Neuronal stem cell (in vitro differentiated cells): ENCODE results near the gene AUTS2.

Source experiments
- DNase-seq: peaks from one replicate; pipeline ENCODE4 v3.0.0-alpha.2; 2013; ENCODE audit warnings: low spot score
- H2AFZ ChIP-seq: one replicate; pipeline ENCODE4 v1.6.1; 2013; ENCODE audit warnings: mild to moderate bottlenecking, low read length, inconsistent platforms
- H2AK5ac ChIP-seq: 2 replicates; pipeline ENCODE4 v1.6.1; 2013; ENCODE audit warnings: low read depth, mild to moderate bottlenecking, inconsistent platforms, low read length, moderate library complexity, mixed read lengths
- H2BK120ac ChIP-seq: 2 replicates; pipeline ENCODE4 v1.6.1; 2013; ENCODE audit warnings: low read depth, mild to moderate bottlenecking, inconsistent platforms, low read length, moderate library complexity, mixed read lengths
- H2BK12ac ChIP-seq: one replicate; pipeline ENCODE4 v1.6.1; 2013; ENCODE audit warnings: low read length, inconsistent platforms
- H2BK15ac ChIP-seq: 2 replicates; pipeline ENCODE4 v1.6.1; 2013; ENCODE audit warnings: mild to moderate bottlenecking, low read length, inconsistent platforms, mixed read lengths
- H2BK5ac ChIP-seq: one replicate; pipeline ENCODE4 v1.6.1; 2013; ENCODE audit warnings: inconsistent platforms, mild to moderate bottlenecking, low read length, moderate library complexity
- H3K14ac ChIP-seq: one replicate; pipeline ENCODE4 v1.6.1; 2013; ENCODE audit warnings: low read length, inconsistent platforms
- H3K18ac ChIP-seq: 2 replicates; pipeline ENCODE4 v1.6.1; 2013; ENCODE audit warnings: low read length, inconsistent platforms
- H3K23ac ChIP-seq: 2 replicates; pipeline ENCODE4 v1.6.1; 2013; ENCODE audit warnings: low read depth, mild to moderate bottlenecking, mixed read lengths, low read length, inconsistent platforms; ENCODE audit not compliant: poor library complexity
- H3K27ac ChIP-seq: replicated peaks from 3 replicates; pipeline ENCODE4 v1.5.1; 2013; ENCODE audit warnings: low read length, inconsistent platforms
- H3K27me3 ChIP-seq, 3 experiments: 2 replicates each; pipeline ENCODE4 v1.6.1; 2013; ENCODE audit warnings: low read length in 3 of 3, mild to moderate bottlenecking in 2 of 3, inconsistent platforms in 1 of 3, low read depth in 1 of 3, mixed read lengths in 1 of 3, moderate library complexity in 1 of 3; ENCODE audit not compliant: control insufficient read depth in 3 of 3, insufficient read depth in 3 of 3
- H3K36me3 ChIP-seq, 2 donors: replicated peaks in 1 of 2; 2 replicates each; pipeline ENCODE4 v1.6.1; 2013; ENCODE audit warnings: low read length in 2 of 2; ENCODE audit not compliant: control insufficient read depth in 2 of 2, insufficient read depth in 2 of 2
- H3K4ac ChIP-seq: 2 replicates; pipeline ENCODE4 v1.6.1; 2013; ENCODE audit warnings: inconsistent platforms, mild to moderate bottlenecking, low read length, moderate library complexity
- H3K4me1 ChIP-seq, 2 donors: 1 replicate in 1 of 2; 2 replicates in 1 of 2; pipeline ENCODE4 v1.6.1; 2013; ENCODE audit warnings: low read length in 2 of 2, low read depth in 1 of 2; ENCODE audit not compliant: control insufficient read depth in 2 of 2, insufficient read depth in 1 of 2
- H3K4me2 ChIP-seq: one replicate; pipeline ENCODE4 v1.6.1; 2013; ENCODE audit warnings: mild to moderate bottlenecking, low read length, inconsistent platforms; ENCODE audit not compliant: insufficient read depth, poor library complexity, severe bottlenecking
- H3K4me3 ChIP-seq, 2 donors: 2 replicates each; pipeline ENCODE4 v1.5.1; 2013; ENCODE audit warnings: low read length in 2 of 2, mild to moderate bottlenecking in 2 of 2, inconsistent platforms in 1 of 2, moderate library complexity in 1 of 2
- H3K79me1 ChIP-seq: one replicate; pipeline ENCODE4 v1.6.1; 2013; ENCODE audit warnings: low read depth, mild to moderate bottlenecking, inconsistent platforms, low read length, moderate library complexity
- H3K9ac ChIP-seq: one replicate; pipeline ENCODE4 v1.6.1; 2013; ENCODE audit warnings: mild to moderate bottlenecking, low read depth, low read length, inconsistent platforms; ENCODE audit not compliant: poor library complexity
- H3K9me3 ChIP-seq, 2 donors: replicated peaks in 1 of 2; 2 replicates each; pipeline versions ENCODE3 to v1.6.1; 2013; ENCODE audit warnings: low read length in 2 of 2, mild to moderate bottlenecking in 2 of 2, inconsistent platforms in 1 of 2, low read depth in 1 of 2, mixed read lengths in 1 of 2, moderate library complexity in 1 of 2; ENCODE audit not compliant: control insufficient read depth in 2 of 2, insufficient read depth in 1 of 2
- H4K8ac ChIP-seq: one replicate; pipeline ENCODE4 v1.6.1; 2013; ENCODE audit warnings: low read depth, mild to moderate bottlenecking, inconsistent platforms, low read length, moderate library complexity
- H4K91ac ChIP-seq: one replicate; pipeline ENCODE4 v1.6.1; 2013; ENCODE audit warnings: low read length, low read depth, mild to moderate bottlenecking, inconsistent platforms; ENCODE audit not compliant: poor library complexity
- WGBS, 2 donors: extraction: QIAGEN DNeasy Blood & Tissue Kit; methylation state at CpG; one replicate each; pipeline ENCODE4 v1.1.7; 2013; ENCODE audit warnings: missing lambda C conversion rate in 2 of 2, mixed read lengths in 1 of 2; ENCODE audit not compliant: insufficient read length in 2 of 2, insufficient replicate concordance in 1 of 2; ENCODE audit errors: extremely low coverage in 2 of 2; 5-methylcytosine and 5-hydroxymethylcytosine counted together

AUTS2 gene

GRCh38 chr7:70312336-70312735, 714.1 kb downstream of the AUTS2 start:
- no peak overlapping the region for H3K27ac ChIP-seq
- WGBS, 2 donors = no CpG with 5 or more reads among the region's 1 CpG
- no peak overlapping the region for H2BK12ac ChIP-seq
- no peak overlapping the region for H3K4ac ChIP-seq
- H3K23ac ChIP-seq = no peak overlapping the region
- no peak overlapping the region for H2BK120ac ChIP-seq
- no peak overlapping the region for H3K18ac ChIP-seq
- no peak overlapping the region for H4K8ac ChIP-seq
- H3K4me2 ChIP-seq = no peak overlapping the region
- no peak overlapping the region for H2AK5ac ChIP-seq
- no peaks in the 10 kb centered on the region for H3K9me3 ChIP-seq
- H3K4me1 ChIP-seq = peaks cover 0 to 2% of the 10 kb centered on the region in 2 donors
- H3K36me3 ChIP-seq = no peaks in the 10 kb centered on the region
- no peak overlapping the region for H2AFZ ChIP-seq
- no peak overlapping the region for H2BK5ac ChIP-seq
- H4K91ac ChIP-seq = no peak overlapping the region
- H3K14ac ChIP-seq = no peak overlapping the region
- H3K9ac ChIP-seq = no peak overlapping the region
- H2BK15ac ChIP-seq = no peak overlapping the region
- no peak overlapping the region for H3K4me3 ChIP-seq
- DNase-seq = no peak
- H3K27me3 ChIP-seq = no peaks in the 10 kb centered on the region
- H3K79me1 ChIP-seq = no peaks in the 10 kb centered on the region

DNA sequence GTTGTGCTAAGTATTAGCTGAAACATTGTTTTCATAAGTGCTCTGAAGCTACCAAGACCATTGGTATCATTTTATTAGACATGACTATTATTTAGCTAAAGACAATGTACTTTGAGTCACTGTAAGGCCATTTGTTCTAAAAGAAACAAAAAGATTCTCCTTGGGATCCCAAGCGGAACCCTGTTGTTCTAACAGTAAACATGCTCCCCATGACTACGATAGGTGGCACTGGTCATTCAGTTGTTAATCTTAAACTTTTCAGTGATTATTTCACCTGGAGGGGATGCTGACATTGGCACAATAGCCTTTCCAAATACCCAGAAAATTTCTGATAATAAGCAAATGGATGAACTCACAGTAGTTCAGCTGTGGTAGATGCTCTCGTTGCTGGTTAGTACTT, 715.0 kb downstream of the AUTS2 start:
- DNase-seq = no peak
- no peak overlapping the region for H2BK120ac ChIP-seq
- no peak overlapping the region for H2AFZ ChIP-seq
- H3K4ac ChIP-seq = no peak overlapping the region
- no peak overlapping the region for H4K91ac ChIP-seq
- H3K9me3 ChIP-seq = no peaks in the 10 kb centered on the region
- H2BK15ac ChIP-seq = no peak overlapping the region
- no peak overlapping the region for H2BK5ac ChIP-seq
- WGBS, 2 donors = no CpG with 5 or more reads among the region's 3 CpGs
- H3K4me1 ChIP-seq = peaks cover 0 to 2% of the 10 kb centered on the region in 2 donors
- H2AK5ac ChIP-seq = no peak overlapping the region
- H3K9ac ChIP-seq = no peak overlapping the region
- no peaks in the 10 kb centered on the region for H3K27me3 ChIP-seq
- H3K79me1 ChIP-seq = no peaks in the 10 kb centered on the region
- no peak overlapping the region for H3K27ac ChIP-seq
- no peak overlapping the region for H3K4me3 ChIP-seq
- no peaks in the 10 kb centered on the region for H3K36me3 ChIP-seq
- no peak overlapping the region for H3K23ac ChIP-seq
- H3K18ac ChIP-seq = no peak overlapping the region
- no peak overlapping the region for H3K14ac ChIP-seq
- no peak overlapping the region for H4K8ac ChIP-seq
- H2BK12ac ChIP-seq = no peak overlapping the region
- no peak overlapping the region for H3K4me2 ChIP-seq

GRCh38 chr7:70313687-70314086, 715.4 kb downstream of the AUTS2 start:
- DNase-seq = no peak
- Histone ChIP-seq H4K91ac (no peak overlapping the region), H3K4me3 (no peak overlapping the region), H2BK5ac (no peak overlapping the region), H3K27me3 (no peaks in the 10 kb centered on the region), H3K18ac (no peak overlapping the region), H2AFZ (no peak overlapping the region), H3K9me3 (no peaks in the 10 kb centered on the region), H2BK12ac (no peak overlapping the region), H3K9ac (no peak overlapping the region), H3K36me3 (no peaks in the 10 kb centered on the region), H3K14ac (no peak overlapping the region), H3K4ac (no peak overlapping the region), H4K8ac (no peak overlapping the region), H2AK5ac (no peak overlapping the region), H3K79me1 (no peaks in the 10 kb centered on the region), H3K23ac (no peak overlapping the region), H3K4me2 (no peak overlapping the region), H3K27ac (no peak overlapping the region), H2BK120ac (no peak overlapping the region), H3K4me1 (peaks cover 0 to 2% of the 10 kb centered on the region in 2 donors), H2BK15ac (no peak overlapping the region)
- WGBS, 2 donors = no CpG with 5 or more reads among the region's 10 CpGs

- Histone ChIP-seq H3K4me1 (peaks cover 0 to 2% of the 10 kb centered on the region in 2 donors), H3K27me3 (no peaks in the 10 kb centered on the region), H2AK5ac (no peak overlapping the region), H3K23ac (no peak overlapping the region), H2BK15ac (no peak overlapping the region), H4K8ac (no peak overlapping the region), H2BK12ac (no peak overlapping the region), H2BK120ac (no peak overlapping the region), H3K14ac (no peak overlapping the region), H3K4me2 (no peak overlapping the region), H3K36me3 (no peaks in the 10 kb centered on the region), H2AFZ (no peak overlapping the region), H4K91ac (no peak overlapping the region), H3K18ac (no peak overlapping the region), H3K79me1 (no peaks in the 10 kb centered on the region), H3K4ac (no peak overlapping the region), H3K9me3 (no peaks in the 10 kb centered on the region), H3K9ac (no peak overlapping the region), H2BK5ac (no peak overlapping the region), H3K4me3 (no peak overlapping the region), H3K27ac (no peak overlapping the region)
- no peak for DNase-seq
- no CpG with 5 or more reads among the region's 2 CpGs for WGBS, 2 donors
Measured at GRCh38 chr7:70314221-70314620, 715.9 kb downstream of the AUTS2 start.
